ENCODE measurements around the gene TMBIM4.
A peak's percentile ranks its signal among the peaks of the same experiment; 100 is the strongest.

TMBIM4 gene

DNA sequence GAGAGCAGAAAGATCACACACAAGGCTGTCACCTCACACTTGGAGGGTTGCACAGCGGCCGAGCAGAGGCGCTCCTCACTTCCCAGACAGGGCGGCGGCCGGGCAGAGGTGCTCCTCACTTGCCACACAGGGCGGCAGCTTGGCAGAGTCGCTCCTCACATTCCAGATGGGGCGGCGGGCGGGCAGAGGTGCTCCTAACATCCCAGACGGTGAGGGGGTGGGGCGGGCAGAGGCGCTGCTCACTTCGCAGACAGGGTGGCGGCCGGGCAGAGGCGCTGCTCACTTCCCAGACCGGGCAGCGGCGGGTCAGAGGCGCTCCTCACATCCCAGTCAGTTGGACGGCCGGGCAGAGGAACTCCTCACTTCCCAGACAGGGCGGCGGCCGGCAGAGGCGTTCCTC lies 9.1 kb downstream of the TMBIM4 start:
- H3K36me3 ChIP-seq (ENCODE audit: control insufficient read depth in 1 of 2, insufficient read depth in 2 of 2, low read depth in 1 of 2, low read length in 2 of 2), result peaks cover 4 to 21% of the 10 kb centered on the region in 2 experiments
- no peaks in the 10 kb centered on the region for H3K27me3 ChIP-seq (ENCODE audit: control insufficient read depth in 1 of 2, insufficient read depth in 1 of 2, low read length in 2 of 2)
- no peak overlapping the region for H2BK5ac ChIP-seq (ENCODE audit: low read depth, low read length, poor library complexity, severe bottlenecking)
- no peak overlapping the region for H2AFZ ChIP-seq (ENCODE audit: low read depth, low read length)
- no peak for DNase-seq
- peaks cover 5% of the 10 kb centered on the region for H3K9me3 ChIP-seq (ENCODE audit: control insufficient read depth, low read length)
- no peak overlapping the region for H4K8ac ChIP-seq (ENCODE audit: low read length)
- H3K14ac ChIP-seq (ENCODE audit: low read length in 2 of 2), result no peak overlapping the region
- no peak overlapping the region for H3K4me2 ChIP-seq (ENCODE audit: low read length, poor library complexity, severe bottlenecking)
- peaks cover 15% of the 10 kb centered on the region for H3K79me1 ChIP-seq (replicated peaks; ENCODE audit: low read length, poor library complexity, severe bottlenecking)
- H3K4me1 ChIP-seq (ENCODE audit: control insufficient read depth, insufficient read depth, low read depth, low read length), result no peaks in the 10 kb centered on the region
- H3K18ac ChIP-seq (ENCODE audit: low read depth in 1 of 2, low read length in 2 of 2), result no peak overlapping the region
- H2BK12ac ChIP-seq (ENCODE audit: low read length in 2 of 2), result no peak overlapping the region
- no peak overlapping the region for H2BK120ac ChIP-seq (ENCODE audit: low read depth, low read length)
- no peak overlapping the region for H3K9ac ChIP-seq (ENCODE audit: low read length)
- no peak overlapping the region for H3K23ac ChIP-seq (ENCODE audit: low read length in 2 of 2)
- no peak overlapping the region for H2AK5ac ChIP-seq (ENCODE audit: low read length, severe bottlenecking)
- no peak overlapping the region for H3K4me3 ChIP-seq (ENCODE audit: insufficient read depth in 1 of 2, low read depth in 1 of 2, low read length in 2 of 2)
- H3K4ac ChIP-seq (ENCODE audit: low read depth in 1 of 2, low read length in 2 of 2), result no peak overlapping the region
- 97% methylated on average over 22 of the region's 28 CpGs for WGBS
- no peak overlapping the region for H2BK15ac ChIP-seq (ENCODE audit: low read depth, poor library complexity, severe bottlenecking)
- peak overlapping the region; percentile 75 for H4K91ac ChIP-seq (ENCODE audit: low read length)
- no peak overlapping the region for H3K27ac ChIP-seq (ENCODE audit: low read length, poor library complexity, severe bottlenecking)

DNA sequence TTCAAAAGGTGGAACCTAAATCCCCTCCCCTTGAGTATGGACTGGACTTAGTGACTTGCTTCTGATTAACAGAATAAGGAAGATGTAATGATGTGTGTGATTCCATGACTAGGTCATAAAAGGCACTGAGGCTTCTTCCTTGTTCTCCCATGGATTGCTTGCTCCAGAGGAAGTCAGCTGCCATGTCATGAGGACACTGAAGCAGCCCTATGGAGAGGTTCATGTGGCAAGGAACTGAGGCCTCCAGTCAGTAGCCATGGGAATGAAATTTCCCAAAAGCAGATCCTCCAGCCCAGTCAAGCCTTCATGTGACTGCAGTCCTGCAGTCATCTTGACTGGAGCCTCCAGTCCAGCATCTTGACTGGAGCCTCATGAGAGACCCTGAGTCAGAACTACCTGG lies 10.7 kb downstream of the TMBIM4 start:
- Histone ChIP-seq H4K91ac (ENCODE audit: low read length) (no peak overlapping the region), H2BK120ac (ENCODE audit: low read depth, low read length) (no peak overlapping the region), H3K9me3 (ENCODE audit: control insufficient read depth, low read length) (no peaks in the 10 kb centered on the region), H3K4ac (ENCODE audit: low read depth in 1 of 2, low read length in 2 of 2) (no peak overlapping the region), H2BK12ac (ENCODE audit: low read length in 2 of 2) (no peak overlapping the region), H2BK15ac (ENCODE audit: low read depth, poor library complexity, severe bottlenecking) (no peak overlapping the region), H2AK5ac (ENCODE audit: low read length, severe bottlenecking) (no peak overlapping the region), H3K18ac (ENCODE audit: low read depth in 1 of 2, low read length in 2 of 2) (no peak overlapping the region), H3K79me1 (replicated peaks; ENCODE audit: low read length, poor library complexity, severe bottlenecking) (peaks cover 15% of the 10 kb centered on the region), H3K4me2 (ENCODE audit: low read length, poor library complexity, severe bottlenecking) (no peak overlapping the region), H2AFZ (ENCODE audit: low read depth, low read length) (no peak overlapping the region), H3K36me3 (ENCODE audit: control insufficient read depth in 1 of 2, insufficient read depth in 2 of 2, low read depth in 1 of 2, low read length in 2 of 2) (peaks cover 4 to 17% of the 10 kb centered on the region in 2 experiments), H3K9ac (ENCODE audit: low read length) (no peak overlapping the region), H3K27me3 (ENCODE audit: control insufficient read depth in 1 of 2, insufficient read depth in 1 of 2, low read length in 2 of 2) (no peaks in the 10 kb centered on the region), H3K4me1 (ENCODE audit: control insufficient read depth, insufficient read depth, low read depth, low read length) (peaks cover 3% of the 10 kb centered on the region), H2BK5ac (ENCODE audit: low read depth, low read length, poor library complexity, severe bottlenecking) (no peak overlapping the region), H4K8ac (ENCODE audit: low read length) (no peak overlapping the region), H3K14ac (ENCODE audit: low read length in 2 of 2) (no peak overlapping the region), H3K4me3 (ENCODE audit: insufficient read depth in 1 of 2, low read depth in 1 of 2, low read length in 2 of 2) (no peak overlapping the region), H3K23ac (ENCODE audit: low read length in 2 of 2) (no peak overlapping the region), H3K27ac (ENCODE audit: low read length, poor library complexity, severe bottlenecking) (no peak overlapping the region)
- DNase-seq, result no peak

DNA sequence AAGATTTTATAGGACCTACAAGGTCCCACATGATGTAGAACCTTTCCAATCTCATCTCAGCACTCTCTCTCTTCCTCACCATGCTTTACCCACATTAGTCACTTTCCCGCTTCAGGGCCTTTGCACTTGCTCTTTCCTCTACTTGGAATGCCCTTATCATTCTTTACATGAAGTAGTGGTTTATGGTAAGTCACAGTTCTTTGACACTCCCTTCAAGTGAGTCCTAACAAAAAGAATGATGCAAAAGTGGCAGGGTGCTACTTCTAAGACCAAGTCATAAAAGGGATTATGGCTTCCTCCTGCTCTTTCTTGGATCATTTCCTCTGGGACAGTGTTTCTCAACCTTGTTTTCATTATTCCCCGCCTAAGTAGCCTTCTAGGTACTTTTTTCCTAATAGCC lies 13.1 kb downstream of the TMBIM4 start:
- 97% methylated on average over 1 of the region's 2 CpGs for WGBS
- no peak for DNase-seq
- no peak overlapping the region for H3K4me2 ChIP-seq (ENCODE audit: low read length, poor library complexity, severe bottlenecking)

DNA sequence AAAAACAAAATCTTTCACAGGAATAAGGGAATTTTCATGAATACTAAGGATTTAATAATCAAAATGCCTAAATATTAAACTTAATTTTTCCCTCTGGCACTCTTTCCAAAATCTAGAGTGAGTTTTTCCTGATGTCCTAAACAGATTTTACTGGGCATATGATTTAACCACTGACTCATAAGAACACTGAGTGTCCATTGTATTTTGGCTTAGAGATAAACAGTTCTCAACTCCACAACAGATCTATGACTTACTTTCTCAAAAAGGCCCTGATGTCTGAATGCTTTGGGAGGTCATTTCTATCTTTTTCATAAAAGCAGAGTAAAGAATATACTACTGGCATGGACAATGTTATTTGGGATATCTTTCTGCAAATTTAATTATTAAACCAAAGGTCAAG lies 15.0 kb downstream of the TMBIM4 start:
- no peak for DNase-seq

More for the DNA sequence above, 13.1 kb downstream of the TMBIM4 start:
- H3K18ac ChIP-seq (ENCODE audit: low read depth in 1 of 2, low read length in 2 of 2), result no peak overlapping the region
- no peak overlapping the region for H2AK5ac ChIP-seq (ENCODE audit: low read length, severe bottlenecking)
- H3K9me3 ChIP-seq (ENCODE audit: control insufficient read depth, low read length), result no peaks in the 10 kb centered on the region
- no peak overlapping the region for H4K8ac ChIP-seq (ENCODE audit: low read length)
- no peak overlapping the region for H2AFZ ChIP-seq (ENCODE audit: low read depth, low read length)
- H3K23ac ChIP-seq (ENCODE audit: low read length in 2 of 2), result no peak overlapping the region
- peaks cover 15% of the 10 kb centered on the region for H3K79me1 ChIP-seq (replicated peaks; ENCODE audit: low read length, poor library complexity, severe bottlenecking)
- no peak overlapping the region for H2BK120ac ChIP-seq (ENCODE audit: low read depth, low read length)
- H3K4me3 ChIP-seq (ENCODE audit: insufficient read depth in 1 of 2, low read depth in 1 of 2, low read length in 2 of 2), result no peak overlapping the region
- H3K36me3 ChIP-seq (ENCODE audit: control insufficient read depth in 1 of 2, insufficient read depth in 2 of 2, low read depth in 1 of 2, low read length in 2 of 2), result peaks cover 4 to 17% of the 10 kb centered on the region in 2 experiments
- H3K14ac ChIP-seq (ENCODE audit: low read length in 2 of 2), result no peak overlapping the region
- no peak overlapping the region for H3K4ac ChIP-seq (ENCODE audit: low read depth in 1 of 2, low read length in 2 of 2)
- H3K27ac ChIP-seq (ENCODE audit: low read length, poor library complexity, severe bottlenecking), result no peak overlapping the region
- no peak overlapping the region for H2BK5ac ChIP-seq (ENCODE audit: low read depth, low read length, poor library complexity, severe bottlenecking)
- H3K4me1 ChIP-seq (ENCODE audit: control insufficient read depth, insufficient read depth, low read depth, low read length), result peaks cover 3% of the 10 kb centered on the region
- H2BK12ac ChIP-seq (ENCODE audit: low read length in 2 of 2), result no peak overlapping the region
- no peaks in the 10 kb centered on the region for H3K27me3 ChIP-seq (ENCODE audit: control insufficient read depth in 1 of 2, insufficient read depth in 1 of 2, low read length in 2 of 2)
- H3K9ac ChIP-seq (ENCODE audit: low read length), result no peak overlapping the region
- no peak overlapping the region for H4K91ac ChIP-seq (ENCODE audit: low read length)
- H2BK15ac ChIP-seq (ENCODE audit: low read depth, poor library complexity, severe bottlenecking), result no peak overlapping the region

More for the DNA sequence above, 15.0 kb downstream of the TMBIM4 start:
- Histone ChIP-seq H3K4me2 (ENCODE audit: low read length, poor library complexity, severe bottlenecking) (no peak overlapping the region), H4K91ac (ENCODE audit: low read length) (no peak overlapping the region), H2AK5ac (ENCODE audit: low read length, severe bottlenecking) (no peak overlapping the region), H3K4me3 (ENCODE audit: insufficient read depth in 1 of 2, low read depth in 1 of 2, low read length in 2 of 2) (peak overlapping the region in 1 of 2 experiments; percentile 38), H3K27me3 (ENCODE audit: control insufficient read depth in 1 of 2, insufficient read depth in 1 of 2, low read length in 2 of 2) (no peaks in the 10 kb centered on the region), H4K8ac (ENCODE audit: low read length) (no peak overlapping the region), H3K9ac (ENCODE audit: low read length) (peak overlapping the region; percentile 90), H2BK120ac (ENCODE audit: low read depth, low read length) (no peak overlapping the region), H3K36me3 (ENCODE audit: control insufficient read depth in 1 of 2, insufficient read depth in 2 of 2, low read depth in 1 of 2, low read length in 2 of 2) (peaks cover 3 to 29% of the 10 kb centered on the region in 2 experiments), H2BK15ac (ENCODE audit: low read depth, poor library complexity, severe bottlenecking) (no peak overlapping the region), H3K79me1 (replicated peaks; ENCODE audit: low read length, poor library complexity, severe bottlenecking) (peaks cover 12% of the 10 kb centered on the region), H3K14ac (ENCODE audit: low read length in 2 of 2) (no peak overlapping the region), H3K4me1 (ENCODE audit: control insufficient read depth, insufficient read depth, low read depth, low read length) (peaks cover 3% of the 10 kb centered on the region), H2BK5ac (ENCODE audit: low read depth, low read length, poor library complexity, severe bottlenecking) (no peak overlapping the region), H2BK12ac (ENCODE audit: low read length in 2 of 2) (no peak overlapping the region), H2AFZ (ENCODE audit: low read depth, low read length) (no peak overlapping the region), H3K9me3 (ENCODE audit: control insufficient read depth, low read length) (no peaks in the 10 kb centered on the region), H3K4ac (ENCODE audit: low read depth in 1 of 2, low read length in 2 of 2) (no peak overlapping the region), H3K27ac (ENCODE audit: low read length, poor library complexity, severe bottlenecking) (no peak overlapping the region), H3K18ac (ENCODE audit: low read depth in 1 of 2, low read length in 2 of 2) (no peak overlapping the region), H3K23ac (ENCODE audit: low read length in 2 of 2) (no peak overlapping the region)

Measured in mesenchymal stem cell (in vitro differentiated cells and primary cell).